H1 (cell line): ENCODE results near the gene WLS. TPM values are rescaled to one million over a fixed set of nuclear protein-coding genes. Genes with fewer than 3 reads are reported as not detected.
A peak's percentile ranks its signal among the peaks of the same experiment; 100 is the strongest.

Experiments used
- CTCF ChIA-PET: fragments of 300-600 bp; sonication (Branson Sonifier 250); formaldehyde crosslinking; loops from one replicate; lab custom pipeline; 2021; ENCODE audit not compliant: partially characterized antibody; lab: Charles Lee
- POLR2A ChIA-PET: fragments of 300-600 bp; sonication (Branson Sonifier 250); formaldehyde crosslinking; loops from one replicate; lab custom pipeline; 2021; ENCODE audit warnings: inconsistent platforms; ENCODE audit not compliant: partially characterized antibody; lab: Charles Lee
- DNase-seq, 2 experiments: peaks; one replicate each; pipeline versions ENCODE4 v3.0.0 to v3.0.0-alpha.2; 2010 to 2022; ENCODE audit warnings: low spot score in 2 of 2, low read depth in 1 of 2, mixed read lengths in 1 of 2
- FAIRE-seq: peaks from 2 replicates; lab custom pipeline; 2011; peaks lifted over from hg19 to GRCh38; lab: Jason Lieb, UNC
- H2AFZ ChIP-seq: 2 replicates; pipeline ENCODE4 v1.8.1; 2012; ENCODE audit warnings: low read length, inconsistent platforms
- H2AK5ac ChIP-seq: 2 replicates; pipeline ENCODE4 v1.6.1; 2013; ENCODE audit warnings: low read depth, low read length
- H2BK120ac ChIP-seq: replicated peaks from 2 replicates; pipeline ENCODE3; 2013; ENCODE audit warnings: low read depth, low read length, inconsistent platforms
- H2BK12ac ChIP-seq: 2 replicates; pipeline ENCODE4 v1.6.1; 2013; ENCODE audit warnings: low read depth, low read length
- H2BK15ac ChIP-seq: 2 replicates; pipeline ENCODE4 v1.6.1; 2013; ENCODE audit warnings: low read length
- H2BK20ac ChIP-seq: 2 replicates; pipeline ENCODE4 v1.6.1; 2013; ENCODE audit warnings: low read length
- H2BK5ac ChIP-seq: 2 replicates; pipeline ENCODE4 v1.6.1; 2013; ENCODE audit warnings: low read depth, low read length
- H3K14ac ChIP-seq: 2 replicates; pipeline ENCODE4 v1.6.1; 2013; ENCODE audit warnings: inconsistent platforms; ENCODE audit not compliant: insufficient read length
- H3K18ac ChIP-seq: 2 replicates; pipeline ENCODE4 v1.6.1; 2013; ENCODE audit warnings: low read length; ENCODE audit errors: extremely low read depth
- H3K23ac ChIP-seq: 2 replicates; pipeline ENCODE4 v1.6.1; 2013; ENCODE audit warnings: inconsistent platforms; ENCODE audit not compliant: insufficient read length
- H3K23me2 ChIP-seq: 2 replicates; pipeline ENCODE4 v1.6.1; 2013; ENCODE audit warnings: low read depth, low read length
- H3K27ac ChIP-seq: 2 replicates; pipeline ENCODE4 v1.6.1; 2011; ENCODE audit warnings: low read depth, low read length, inconsistent platforms
- H3K27me3 ChIP-seq, 4 experiments: replicated peaks in 1 of 4; 1 replicate in 1 of 4; 2 replicates in 3 of 4; pipeline versions ENCODE4 v1.6.1 to v1.8.1; 2011 to 2013; ENCODE audit warnings: low read length in 3 of 4, mild to moderate bottlenecking in 3 of 4, inconsistent platforms in 2 of 4, mixed read lengths in 2 of 4, moderate library complexity in 1 of 4; ENCODE audit not compliant: control insufficient read depth in 3 of 4, insufficient read depth in 3 of 4; ENCODE audit errors: extremely low read depth in 1 of 4
- H3K36me3 ChIP-seq, 4 experiments: 2 replicates each; pipeline versions ENCODE4 v1.6.1 to v1.8.1; 2011 to 2013; ENCODE audit warnings: mild to moderate bottlenecking in 4 of 4, low read length in 3 of 4, moderate library complexity in 2 of 4, control low read depth in 1 of 4, inconsistent platforms in 1 of 4; ENCODE audit not compliant: insufficient read depth in 4 of 4, control insufficient read depth in 2 of 4
- H3K4ac ChIP-seq: replicated peaks from 2 replicates; pipeline ENCODE3; 2013; ENCODE audit warnings: low read length, low read depth, mixed read lengths, inconsistent platforms; ENCODE audit not compliant: insufficient read length
- H3K4me1 ChIP-seq, 4 experiments: replicated peaks in 1 of 4; 1 replicate in 1 of 4; 2 replicates in 3 of 4; pipeline versions ENCODE4 v1.6.1 to v1.8.1; 2011 to 2013; ENCODE audit warnings: low read length in 3 of 4, inconsistent platforms in 2 of 4, mixed read lengths in 1 of 4; ENCODE audit not compliant: insufficient read depth in 4 of 4, control insufficient read depth in 3 of 4
- H3K4me2 ChIP-seq, 2 experiments: 2 replicates each; pipeline versions ENCODE4 v1.6.1 to v1.8.1; 2011 to 2013; ENCODE audit warnings: low read depth in 2 of 2, low read length in 2 of 2, control low read depth in 1 of 2, inconsistent platforms in 1 of 2, mild to moderate bottlenecking in 1 of 2; ENCODE audit not compliant: insufficient read depth in 1 of 2
- H3K4me3 ChIP-seq, 4 experiments: fragments of 200-600, 300-600 bp in 1 of 4; sonication (generic), shearing (Covaris generic), sonication (Bioruptor Twin) in 1 of 4; 2 replicates each; pipeline versions ENCODE4 v1.5.1 to v1.8.1; 2011 to 2016; ENCODE audit warnings: low read length in 4 of 4, low read depth in 3 of 4, control low read depth in 2 of 4, inconsistent platforms in 2 of 4, mild to moderate bottlenecking in 2 of 4, mixed read lengths in 1 of 4, moderate library complexity in 1 of 4; ENCODE audit not compliant: insufficient read depth in 2 of 4; ENCODE audit errors: extremely low read depth in 1 of 4
- H3K56ac ChIP-seq: replicated peaks from 2 replicates; pipeline ENCODE3; 2013; ENCODE audit warnings: low read depth, mild to moderate bottlenecking, mixed read lengths, low read length, inconsistent platforms; ENCODE audit not compliant: insufficient read length
- H3K79me1 ChIP-seq: 2 replicates; pipeline ENCODE4 v1.6.1; 2013; ENCODE audit warnings: low read depth, low read length, control low read depth
- H3K79me2 ChIP-seq, 2 experiments: 2 replicates each; pipeline versions ENCODE4 v1.6.1 to v1.8.1; 2012 to 2013; ENCODE audit warnings: low read length in 2 of 2, mild to moderate bottlenecking in 2 of 2, inconsistent platforms in 1 of 2; ENCODE audit not compliant: insufficient read depth in 2 of 2, control insufficient read depth in 1 of 2
- H3K9ac ChIP-seq, 4 experiments: replicated peaks in 1 of 4; 1 replicate in 1 of 4; 2 replicates in 3 of 4; pipeline versions ENCODE4 v1.6.1 to v1.8.1; 2011 to 2013; ENCODE audit warnings: low read depth in 3 of 4, low read length in 3 of 4, control low read depth in 2 of 4, mild to moderate bottlenecking in 2 of 4, moderate library complexity in 2 of 4, inconsistent platforms in 1 of 4; ENCODE audit errors: extremely low read depth in 1 of 4
- H3K9me3 ChIP-seq, 2 experiments: 2 replicates each; pipeline versions ENCODE4 v1.6.1 to v1.8.1; 2012 to 2013; ENCODE audit warnings: mild to moderate bottlenecking in 2 of 2, moderate library complexity in 2 of 2, control low read depth in 1 of 2, inconsistent platforms in 1 of 2, low read depth in 1 of 2, low read length in 1 of 2, mixed read lengths in 1 of 2; ENCODE audit not compliant: insufficient read depth in 2 of 2
- H4K20me1 ChIP-seq, 2 experiments: replicated peaks in 1 of 2; 2 replicates each; pipeline versions ENCODE3 to v1.8.1; 2011 to 2013; ENCODE audit warnings: inconsistent platforms in 2 of 2, low read length in 2 of 2, mild to moderate bottlenecking in 1 of 2; ENCODE audit not compliant: insufficient read depth in 2 of 2, control insufficient read depth in 1 of 2
- H4K5ac ChIP-seq: 2 replicates; pipeline ENCODE4 v1.6.1; 2013; ENCODE audit warnings: low read length, low read depth, mixed read lengths, inconsistent platforms; ENCODE audit not compliant: insufficient read length
- H4K8ac ChIP-seq: 2 replicates; pipeline ENCODE4 v1.8.0; 2013; ENCODE audit warnings: mild to moderate bottlenecking, moderate library complexity, low read length, inconsistent platforms; ENCODE audit not compliant: insufficient read depth; ENCODE audit errors: extremely low read depth
- H4K91ac ChIP-seq: replicated peaks from 2 replicates; pipeline ENCODE3; 2013; ENCODE audit warnings: low read length, mixed read lengths, inconsistent platforms; ENCODE audit not compliant: insufficient read length
- CBX8 ChIP-seq: fragments of 300-800, 300-1000 bp; sonication (generic); IDR thresholded peaks from 2 replicates; pipeline ENCODE4 v1.7.1; 2016; ENCODE audit warnings: low read depth, low read length, borderline replicate concordance
- CTCF ChIP-seq, 3 experiments: IDR thresholded peaks; 1 replicate in 2 of 3; 2 replicates in 1 of 3; pipeline versions ENCODE4 v1.5.1 to v1.6.1; 2011; ENCODE audit warnings: low read length in 3 of 3, mild to moderate bottlenecking in 3 of 3, inconsistent platforms in 2 of 3, low read depth in 1 of 3, moderate library complexity in 1 of 3; ENCODE audit not compliant: insufficient read depth in 1 of 3; ENCODE audit errors: control extremely low read depth in 1 of 3
- RAD21 ChIP-seq, 2 experiments: IDR thresholded peaks in 1 of 2; conservative IDR thresholded peaks in 1 of 2; 2 replicates each; pipeline ENCODE4 v1.6.1; 2011; ENCODE audit warnings: low read depth in 2 of 2, low read length in 2 of 2, improper control_type of control experiment in 1 of 2, inconsistent platforms in 1 of 2, mild to moderate bottlenecking in 1 of 2, moderate library complexity in 1 of 2
- SRF ChIP-seq: IDR thresholded peaks from 2 replicates; pipeline ENCODE4 v1.6.1; 2011; ENCODE audit warnings: mild to moderate bottlenecking, low read depth, low read length, moderate library complexity
- WGBS, 2 experiments: shearing (Covaris generic) in 1 of 2; methylation state at CpG; one replicate each; pipeline versions ENCODE4 v1.1.6 to v1.1.7; 2013 to 2015; ENCODE audit warnings: low lambda C conversion rate in 2 of 2, mixed read lengths in 2 of 2, inconsistent platforms in 1 of 2, low coverage in 1 of 2, missing lambda C conversion rate in 1 of 2; ENCODE audit not compliant: insufficient replicate concordance in 2 of 2, insufficient coverage in 1 of 2, insufficient read length in 1 of 2; ENCODE audit errors: extremely low coverage in 1 of 2, missing lambda C conversion rate in 1 of 2; 5-methylcytosine and 5-hydroxymethylcytosine counted together
- polyA plus RNA-seq, 7 experiments: library from polyadenylated mRNA; depleted of rRNA in 3 of 7; stranded (reverse) in 5 of 7; unstranded in 2 of 7; fragments of >200 nt in 5 of 7; fragments of 200-250 nt in 2 of 7; gene quantifications; 1 replicate in 5 of 7; 2 replicates in 1 of 7; 4 replicates in 1 of 7; pipeline versions ENCODE4 v1.2.1 to v1.2.3, GENCODE V29; 2011 to 2013; ENCODE audit warnings: missing spikeins in 2 of 7, mixed read lengths in 2 of 7
- total RNA-seq: library from RNA; stranded (reverse); fragmentation: NEBNext Ultra II Directional; extraction: Animal tissue kit (Norgen Biotek cat#: 25700); gene quantifications from 2 replicates; pipeline ENCODE4 v1.2.1, GENCODE V29; 2021

Gene WLS
- total and polyA plus RNA-seq, 2 of the 8 experiments (the other 6 are each of a cell fraction or from before 2014, with no cell fraction given) = 1.2 to 2.7 TPM

DNA sequence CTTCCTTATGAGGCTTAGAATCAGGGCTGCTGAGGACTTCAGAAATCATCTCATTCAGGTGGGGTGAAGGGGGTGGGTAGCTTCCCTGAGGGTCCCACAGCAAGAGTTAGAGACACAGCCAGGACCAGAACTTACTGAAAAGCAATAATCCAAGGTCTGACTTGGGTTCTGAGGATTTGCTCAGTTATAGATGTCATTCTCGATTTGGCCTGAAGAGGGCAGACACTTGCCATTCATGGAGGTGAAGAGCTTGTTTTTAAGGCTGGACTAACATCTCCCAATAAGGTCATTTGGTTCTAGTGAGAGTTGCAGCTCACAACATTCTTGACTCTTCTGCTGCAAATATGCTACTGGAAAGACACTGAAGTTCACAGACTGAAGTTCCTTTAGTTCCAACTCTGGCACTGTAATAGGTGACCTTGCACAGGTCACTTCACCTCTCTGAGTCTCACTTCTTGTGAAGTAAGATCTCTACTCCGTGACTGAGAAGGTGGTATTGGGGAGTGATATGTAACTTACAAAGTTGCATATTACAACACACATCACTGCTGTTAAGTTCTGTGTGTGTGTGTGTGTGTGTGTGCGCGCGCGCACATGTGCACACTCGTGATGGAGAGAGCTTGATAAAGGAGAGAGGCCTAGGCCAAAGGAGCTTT is 112.1 kb downstream of the WLS start:
- Histone ChIP-seq H3K18ac (no peak overlapping the region), H3K4me2 (no peak overlapping the region), H3K36me3 (no peaks in the 10 kb centered on the region), H3K9ac (no peak overlapping the region), H3K56ac (no peak overlapping the region), H4K5ac (no peak overlapping the region), H3K27ac (no peak overlapping the region), H3K14ac (no peak overlapping the region), H3K27me3 (no peaks in the 10 kb centered on the region), H3K4me3 (no peak overlapping the region), H3K4me1 (peaks cover 0 to 2% (median 0%) of the 10 kb centered on the region in 4 experiments; a peak in 1 of 7 replicates), H3K23me2 (no peaks in the 10 kb centered on the region), H3K4ac (no peak overlapping the region), H2BK12ac (no peak overlapping the region; the same call in 1 of the 2 replicates), H4K91ac (no peak overlapping the region), H4K20me1 (no peaks in the 10 kb centered on the region), H2BK5ac (no peak overlapping the region), H3K79me1 (no peaks in the 10 kb centered on the region), H2AFZ (0 out of 2 replicates have a peak overlapping the region, but pooled peaks have one; percentile 63), H2BK15ac (no peak overlapping the region), H3K9me3 (no peaks in the 10 kb centered on the region), H2AK5ac (no peak overlapping the region), H4K8ac (no peak overlapping the region), H2BK20ac (no peak overlapping the region), H3K79me2 (no peaks in the 10 kb centered on the region), H2BK120ac (no peak overlapping the region), H3K23ac (no peak overlapping the region)
- FAIRE-seq = peak; percentile 91
- CTCF ChIA-PET = interaction anchor here (0.6 to 13.0 kb wide), 80 partner anchors 9 to 1618 kb away, joined by 3 to 202 read pairs (median 5); partner anchors contain the start of genes RPE65 and WLS
- POLR2A ChIA-PET = interaction anchor here (1.1 to 1.2 kb wide), 2 partner anchors 112 to 222 kb away, joined by 3 to 4 read pairs; partner anchors contain the start of gene WLS
- DNase-seq = peak in 1 of 2 experiments; percentile 75
- WGBS, 2 experiments = 50% methylated on average over 7 of the region's 7 CpGs; no CpG with 5 or more reads in 1 of the 2 experiments
- TF ChIP-seq CTCF (IDR thresholded peaks at IDR 0.05; ENCODE audit: control extremely low read depth in 1 of 3, insufficient read depth in 1 of 3, low read depth in 1 of 3, low read length in 3 of 3) (peak in 2 of 3 experiments; percentile 86 to 93; a peak in 3 of 4 replicates), RAD21 (IDR thresholded peaks at IDR 0.05 in 1 of 2, conservative IDR thresholded peaks at IDR 0.05 in 1 of 2; ENCODE audit: low read depth in 2 of 2, low read length in 2 of 2) (peak; percentile 95 to 99), SRF (peak; percentile 87), CBX8 (no peak)
